ENCODE measurements around the gene SHISAL1.

GRCh38 chr22:44284711-44285110, 28.0 kb downstream of the SHISAL1 start:
- TF ChIP-seq CTCF (IDR thresholded peaks at IDR 0.05 in 2 of 3, conservative IDR thresholded peaks at IDR 0.05 in 1 of 3; ENCODE audit: control insufficient read depth in 2 of 3, extremely low read depth in 1 of 3, insufficient read depth in 1 of 3, low read depth in 3 of 3, low read length in 3 of 3): no peak
- TF ChIP-seq EP300 (IDR thresholded peaks at IDR 0.05; ENCODE audit: borderline replicate concordance in 1 of 2, control insufficient read depth in 1 of 2, low read depth in 2 of 2, low read length in 2 of 2): no peak
- no peak for TF ChIP-seq SMC3 (IDR thresholded peaks at IDR 0.05; ENCODE audit: borderline replicate concordance, low read length)
- TF ChIP-seq RELA (IDR thresholded peaks at IDR 0.05; ENCODE audit: borderline replicate concordance, partially characterized antibody): no peak
- no peak for TF ChIP-seq CEBPZ (IDR thresholded peaks at IDR 0.05; ENCODE audit: low read depth, low read length)
- no peak for TF ChIP-seq KDM1A (IDR thresholded peaks at IDR 0.05; ENCODE audit: borderline replicate concordance)
- no peak for TF ChIP-seq KLF5 (IDR thresholded peaks at IDR 0.05; ENCODE audit: partially characterized antibody)
- no peak for TF ChIP-seq STAT1 (conservative IDR thresholded peaks at IDR 0.05)

Data from GM12878 (cell line).